ENCODE measurements around the gene P2RY12. TPM values are rescaled to one million over a fixed set of nuclear protein-coding genes. Genes with fewer than 3 reads are reported as not detected.

Gene P2RY12
- total RNA-seq, 2 donors from 2014 or later, result 0.78 TPM; not detected in 1

DNA sequence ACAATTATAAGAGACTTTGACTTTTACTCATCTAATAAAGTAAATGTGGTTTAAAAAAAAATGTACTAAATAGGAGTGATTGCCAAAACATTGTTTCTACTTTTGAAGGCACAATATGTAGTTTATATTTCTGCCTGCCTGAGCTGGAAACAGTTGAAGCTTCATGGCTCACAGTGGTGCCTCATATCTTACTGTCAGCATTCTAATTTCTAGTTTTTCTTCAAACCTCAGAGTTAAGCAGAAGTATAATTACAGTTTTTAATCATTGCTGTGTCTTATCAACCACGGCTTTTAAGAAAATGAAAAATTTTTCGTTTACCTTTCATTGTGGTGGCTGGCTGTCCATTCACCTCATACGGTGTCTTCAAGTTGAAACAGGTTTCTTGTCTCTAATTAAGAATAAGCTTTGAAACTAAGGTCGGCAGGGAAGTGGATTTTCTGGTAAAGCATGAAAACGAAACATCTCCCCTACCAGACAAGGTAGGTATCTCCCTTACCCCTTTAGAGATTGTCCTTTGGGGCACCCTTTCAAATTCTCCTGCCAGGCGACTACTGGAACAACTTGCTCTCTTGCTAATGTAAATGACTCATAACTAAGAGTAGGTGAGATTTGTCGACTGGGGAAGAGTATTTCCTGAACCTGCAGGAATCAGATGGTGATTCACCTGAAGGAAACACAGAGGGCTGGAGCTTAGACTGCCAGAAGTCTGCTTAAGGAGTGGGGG is 68.1 kb downstream of the P2RY12 start, which contains the start of gene GPR87:
GPR87 (minus strand) TSS at position 554 of the 725 bp plus-strand sequence. CDS start 16,720 bp downstream, outside the sequence.
- DNase-seq, result no peak
- Histone ChIP-seq H3K27me3 (no peaks in the 10 kb centered on the region), H3K4me1 (no peaks in the 10 kb centered on the region), H3K36me3 (replicated peaks in 1 of 2; ENCODE audit: insufficient read depth in 1 of 2, low read depth in 2 of 2) (no peaks in the 10 kb centered on the region), H3K4me3 (no peak within 1 kb of the TSS), H3K27ac (no peak within 1 kb of the TSS), H3K9me3 (no peaks in the 10 kb centered on the region)
- no peak for ATAC-seq
- no peak for TF ChIP-seq POLR2A (IDR thresholded peaks at IDR 0.05)
- TF ChIP-seq, protein P1, sequence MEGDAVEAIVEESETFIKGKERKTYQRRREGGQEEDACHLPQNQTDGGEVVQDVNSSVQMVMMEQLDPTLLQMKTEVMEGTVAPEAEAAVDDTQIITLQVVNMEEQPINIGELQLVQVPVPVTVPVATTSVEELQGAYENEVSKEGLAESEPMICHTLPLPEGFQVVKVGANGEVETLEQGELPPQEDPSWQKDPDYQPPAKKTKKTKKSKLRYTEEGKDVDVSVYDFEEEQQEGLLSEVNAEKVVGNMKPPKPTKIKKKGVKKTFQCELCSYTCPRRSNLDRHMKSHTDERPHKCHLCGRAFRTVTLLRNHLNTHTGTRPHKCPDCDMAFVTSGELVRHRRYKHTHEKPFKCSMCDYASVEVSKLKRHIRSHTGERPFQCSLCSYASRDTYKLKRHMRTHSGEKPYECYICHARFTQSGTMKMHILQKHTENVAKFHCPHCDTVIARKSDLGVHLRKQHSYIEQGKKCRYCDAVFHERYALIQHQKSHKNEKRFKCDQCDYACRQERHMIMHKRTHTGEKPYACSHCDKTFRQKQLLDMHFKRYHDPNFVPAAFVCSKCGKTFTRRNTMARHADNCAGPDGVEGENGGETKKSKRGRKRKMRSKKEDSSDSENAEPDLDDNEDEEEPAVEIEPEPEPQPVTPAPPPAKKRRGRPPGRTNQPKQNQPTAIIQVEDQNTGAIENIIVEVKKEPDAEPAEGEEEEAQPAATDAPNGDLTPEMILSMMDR (IDR thresholded peaks at IDR 0.05), result no peak
- intact Hi-C loops (cut with DNase I), result no loop called here
- 59 to 69% methylated on average over 7 of the region's 7 CpGs for WGBS, 2 donors

DNA sequence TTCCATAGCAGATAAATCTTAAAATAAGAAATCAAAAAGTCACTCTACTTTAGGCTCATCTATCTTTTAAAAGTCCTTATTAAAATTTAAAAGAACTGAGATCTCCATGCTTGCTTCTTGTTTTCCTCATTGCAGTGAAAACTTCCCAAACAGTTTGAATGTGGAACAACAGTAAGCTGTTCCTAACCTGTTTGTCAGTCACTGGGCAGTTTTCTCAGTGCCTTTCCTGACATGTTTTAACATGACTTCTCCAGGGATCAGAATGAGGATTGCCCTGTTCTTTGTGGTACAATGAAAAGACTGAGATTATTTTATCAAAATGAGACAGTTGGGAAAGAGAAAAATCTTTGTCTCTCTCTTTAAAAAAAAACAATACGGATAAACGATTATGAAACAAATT is 68.7 kb downstream of the P2RY12 start:
- no peak for DNase-seq
- H3K27ac ChIP-seq, result no peak overlapping the region
- H3K27me3 ChIP-seq, result no peaks in the 10 kb centered on the region
- no peaks in the 10 kb centered on the region for H3K36me3 ChIP-seq (replicated peaks in 1 of 2; ENCODE audit: insufficient read depth in 1 of 2, low read depth in 2 of 2)
- H3K9me3 ChIP-seq, result no peaks in the 10 kb centered on the region
- intact Hi-C loops (cut with DNase I), result no loop called here
- H3K4me1 ChIP-seq, result no peaks in the 10 kb centered on the region
- no peak for ATAC-seq
- WGBS, 2 donors, result 81 to 93% methylated on average over 2 of the region's 2 CpGs
- TF ChIP-seq, protein P1 (IDR thresholded peaks at IDR 0.05), result no peak
- no peak for TF ChIP-seq POLR2A (IDR thresholded peaks at IDR 0.05)
- no peak overlapping the region for H3K4me3 ChIP-seq

DNA sequence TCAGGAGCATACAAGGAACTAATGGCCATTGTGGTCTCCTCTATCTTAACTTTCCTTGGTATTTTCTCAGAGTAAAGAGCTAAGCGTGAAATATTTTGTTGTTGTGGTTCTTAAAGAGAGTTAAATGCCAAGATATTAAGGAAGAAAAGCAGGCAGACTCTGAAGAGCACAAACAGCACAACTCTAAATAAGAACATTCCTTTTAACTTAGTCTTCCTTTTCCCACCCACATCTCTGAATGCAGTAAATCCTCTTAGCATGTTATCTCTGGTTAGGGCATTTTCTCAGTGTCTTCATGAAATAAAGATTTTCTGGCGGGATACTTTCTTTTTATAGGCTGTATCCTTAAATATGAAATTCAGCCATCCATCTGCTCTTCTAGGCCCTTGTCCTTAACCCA is 69.4 kb downstream of the P2RY12 start:
- no peak overlapping the region for H3K4me3 ChIP-seq
- H3K27me3 ChIP-seq, result no peaks in the 10 kb centered on the region
- H3K27ac ChIP-seq, result no peak overlapping the region
- DNase-seq (no peak), ATAC-seq (no peak)
- WGBS, 2 donors, result 87 to 96% methylated on average over 2 of the region's 2 CpGs
- no peaks in the 10 kb centered on the region for H3K4me1 ChIP-seq
- TF ChIP-seq, protein P1 (IDR thresholded peaks at IDR 0.05), result no peak
- TF ChIP-seq POLR2A (IDR thresholded peaks at IDR 0.05), result no peak
- intact Hi-C loops (cut with DNase I), result no loop called here
- H3K9me3 ChIP-seq, result no peaks in the 10 kb centered on the region
- no peaks in the 10 kb centered on the region for H3K36me3 ChIP-seq (replicated peaks in 1 of 2; ENCODE audit: insufficient read depth in 1 of 2, low read depth in 2 of 2)

DNA sequence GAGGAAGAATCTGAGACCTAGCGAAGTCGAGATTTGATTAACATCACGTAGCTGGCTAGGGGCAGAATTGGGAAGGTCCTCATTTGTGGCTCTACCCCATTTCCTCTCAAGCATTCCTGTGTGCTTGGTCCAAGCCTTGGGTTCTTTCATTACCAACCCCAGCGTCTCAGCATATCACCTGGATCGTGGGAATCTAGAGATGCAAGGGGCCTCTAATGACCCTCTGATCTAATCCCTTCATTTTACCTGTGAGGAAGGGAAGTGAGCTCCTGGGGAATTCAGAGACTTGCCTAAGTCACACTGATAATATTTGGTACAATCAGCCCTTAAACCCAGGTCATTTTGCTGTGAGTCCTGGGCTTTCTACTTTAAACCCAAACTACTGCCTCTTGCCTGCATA is 70.0 kb downstream of the P2RY12 start:
- no peaks in the 10 kb centered on the region for H3K27me3 ChIP-seq
- WGBS, 2 donors, result 83 to 93% methylated on average over 5 of the region's 5 CpGs
- no peak overlapping the region for H3K27ac ChIP-seq
- no peak for DNase-seq
- no peak overlapping the region for H3K4me3 ChIP-seq
- intact Hi-C loops (cut with DNase I), result no loop called here
- no peaks in the 10 kb centered on the region for H3K4me1 ChIP-seq
- H3K9me3 ChIP-seq, result no peaks in the 10 kb centered on the region
- TF ChIP-seq POLR2A (IDR thresholded peaks at IDR 0.05), result no peak
- TF ChIP-seq, protein P1 (IDR thresholded peaks at IDR 0.05), result no peak
- no peak for ATAC-seq
- no peaks in the 10 kb centered on the region for H3K36me3 ChIP-seq (replicated peaks in 1 of 2; ENCODE audit: insufficient read depth in 1 of 2, low read depth in 2 of 2)

DNA sequence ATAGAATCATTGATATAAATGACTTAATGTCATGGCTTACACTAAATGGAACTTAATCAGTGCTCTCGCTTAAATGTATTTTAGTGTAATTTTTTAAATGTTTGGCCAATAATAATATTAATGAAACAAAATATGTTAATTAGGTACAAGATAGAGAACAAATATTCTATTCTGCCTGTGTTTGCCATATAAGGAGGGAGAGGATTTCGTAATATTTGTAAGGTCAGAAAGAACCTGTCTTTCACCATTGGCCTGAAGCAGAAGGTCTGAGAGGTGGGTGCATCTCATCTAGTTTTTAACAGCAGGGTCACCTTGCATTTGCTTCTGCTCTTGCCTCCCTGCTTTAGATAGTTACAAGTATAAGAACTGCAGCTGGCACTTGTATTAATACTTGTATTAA is 70.4 kb downstream of the P2RY12 start:
- intact Hi-C loops (cut with DNase I), result no loop called here
- 91 to 95% methylated on average over 2 of the region's 2 CpGs for WGBS, 2 donors
- ATAC-seq, result no peak
- Histone ChIP-seq H3K27ac (no peak overlapping the region), H3K4me1 (no peaks in the 10 kb centered on the region), H3K36me3 (replicated peaks in 1 of 2; ENCODE audit: insufficient read depth in 1 of 2, low read depth in 2 of 2) (no peaks in the 10 kb centered on the region), H3K9me3 (no peaks in the 10 kb centered on the region), H3K4me3 (no peak overlapping the region), H3K27me3 (no peaks in the 10 kb centered on the region)
- TF ChIP-seq, protein P1 (IDR thresholded peaks at IDR 0.05), result no peak
- no peak for TF ChIP-seq POLR2A (IDR thresholded peaks at IDR 0.05)
- DNase-seq, result no peak
